Right ventricle myocardium superior (tissue), 1 donor: ENCODE data around the gene HCRTR2. TPM values are rescaled to one million over a fixed set of nuclear protein-coding genes. Genes with fewer than 3 reads are reported as not detected.
"Not testable (repeated sequence)": the region's sequence is repeated elsewhere in the genome, so short reads cannot be mapped to it uniquely, and the experiment has no call there.

Experiments
- ATAC-seq: fragments of 200-7000 bp; cut with Tn5 transposase; one replicate; pipeline ENCODE4 v1.9.1; 2020; ENCODE audit warnings: mild to moderate bottlenecking; ENCODE audit not compliant: poor library complexity
- DNase-seq: peaks from one replicate; pipeline ENCODE4 v3.0.0-alpha.2; 2020
- intact Hi-C: fragments of 100-400 bp; cut with DNase I; formaldehyde crosslinking; loops from one replicate; pipeline ENCODE4 v1.11.2; 2022
- long read RNA-seq: library from polyadenylated mRNA; unstranded; transcript quantifications from one replicate; pipeline ENCODE4 v2.0.0, GENCODE V29; 2021
- total RNA-seq: library from RNA; stranded (reverse); fragmentation: NEBNext Ultra II Directional; extraction: Animal tissue kit (Norgen Biotek cat#: 25700); gene quantifications from one replicate; pipeline ENCODE4 v1.2.1, GENCODE V29; 2021
- donor health status: DM: no; HTN: yes; CAD: no; lungs with severe emphysema.

HCRTR2 gene
- not detected for total RNA-seq
- long read RNA-seq = 0 reads

GRCh38 chr6:55174211-55175026 lies at the start of gene HCRTR2:
Gene HCRTR2, plus strand, starts transcription at chr6:55174515. Its CDS starts 73 bp downstream, at chr6:55174588.
- ATAC-seq (no peak), DNase-seq (no peak)
- intact Hi-C loops = no loop called here

- DNase-seq (no peak), ATAC-seq (no peak)
- intact Hi-C loops = no loop called here
Measured at GRCh38 chr6:55130806-55131324, 43.5 kb upstream of the HCRTR2 start.

- intact Hi-C loops = no loop called here
- DNase-seq = no peak
- no peak for ATAC-seq
Measured at GRCh38 chr6:55131616-55132015, 42.7 kb upstream of the HCRTR2 start.

- DNase-seq (no peak), ATAC-seq (no peak)
- intact Hi-C loops = no loop called here
Measured at GRCh38 chr6:55136916-55137315, 37.4 kb upstream of the HCRTR2 start.

- ATAC-seq (no peak), DNase-seq (no peak)
- intact Hi-C loops = no loop called here
Measured at GRCh38 chr6:55137929-55138693, 36.2 kb upstream of the HCRTR2 start.

- ATAC-seq (no peak), DNase-seq (no peak)
- intact Hi-C loops = no loop called here
Measured at GRCh38 chr6:55141611-55142010, 32.7 kb upstream of the HCRTR2 start.

GRCh38 chr6:55142610-55143009 lies 31.7 kb upstream of the HCRTR2 start:
- DNase-seq (no peak), ATAC-seq (no peak)
- intact Hi-C loops = no loop called here

GRCh38 chr6:55153284-55153683 lies 21.0 kb upstream of the HCRTR2 start:
- ATAC-seq = no peak
- DNase-seq = no peak
- intact Hi-C loops = no loop called here

- DNase-seq = peak; percentile 14
- ATAC-seq, intact Hi-C loops: not testable (repeated sequence)
Measured at GRCh38 chr6:55158784-55159183, 15.5 kb upstream of the HCRTR2 start.

GRCh38 chr6:55167860-55168259 lies 6.5 kb upstream of the HCRTR2 start:
- no peak for DNase-seq
- ATAC-seq = no peak
- intact Hi-C loops = no loop called here

- intact Hi-C loops = no loop called here
- ATAC-seq (no peak), DNase-seq (no peak)
Measured at GRCh38 chr6:55175078-55176049, 1.0 kb downstream of the HCRTR2 start.

- no peak for ATAC-seq
- intact Hi-C loops = no loop called here
- no peak for DNase-seq
Measured at GRCh38 chr6:55176958-55177357, 2.6 kb downstream of the HCRTR2 start.

GRCh38 chr6:55180258-55180657 lies 5.9 kb downstream of the HCRTR2 start:
- intact Hi-C loops = no loop called here
- ATAC-seq = no peak

GRCh38 chr6:55182016-55182650 lies 7.8 kb downstream of the HCRTR2 start:
- intact Hi-C loops = no loop called here
- ATAC-seq (no peak), DNase-seq (no peak)

More at GRCh38 chr6:55180258-55180657, 5.9 kb downstream of the HCRTR2 start:
- no peak for DNase-seq

GRCh38 chr6:55184782-55185530 lies 10.6 kb downstream of the HCRTR2 start:
- ATAC-seq (no peak), DNase-seq (no peak)
- intact Hi-C loops = no loop called here

GRCh38 chr6:55198715-55199114 lies 24.4 kb downstream of the HCRTR2 start:
- no peak for ATAC-seq
- intact Hi-C loops = no loop called here
- no peak for DNase-seq

- DNase-seq (no peak), ATAC-seq (no peak)
- intact Hi-C loops = no loop called here
Measured at GRCh38 chr6:55199239-55199638, 24.9 kb downstream of the HCRTR2 start.
